HG03571 (cell line): ENCODE measurements around the gene VPS41.
"Not testable (repeated sequence)": the region's sequence is repeated elsewhere in the genome, so short reads cannot be mapped to it uniquely, and the experiment has no call there.

Source experiments
- ATAC-seq: cut with Tn5 transposase; IDR thresholded peaks from one replicate; pipeline ENCODE4 v1.9.1; 2021; ENCODE audit not compliant: unreplicated experiment

VPS41 gene

GRCh38 chr7:38855867-38856266 lies 53.1 kb downstream of the VPS41 start:
- ATAC-seq = no peak

GRCh38 chr7:38855386-38855785 lies 53.6 kb downstream of the VPS41 start:
- ATAC-seq = no peak

GRCh38 chr7:38854947-38855346 lies 54.0 kb downstream of the VPS41 start:
- ATAC-seq = not testable (repeated sequence)

GRCh38 chr7:38851321-38851720 lies 57.7 kb downstream of the VPS41 start:
- ATAC-seq = no peak

- no peak for ATAC-seq
These were observed 62.7 kb downstream of the VPS41 start for GRCh38 chr7:38846280-38846679.

- ATAC-seq = no peak
These were observed 63.9 kb downstream of the VPS41 start for GRCh38 chr7:38844952-38845563.

- no peak for ATAC-seq
These were observed 66.2 kb downstream of the VPS41 start for GRCh38 chr7:38842746-38843145.

GRCh38 chr7:38840736-38841460 lies 68.1 kb downstream of the VPS41 start:
- ATAC-seq = no peak

- no peak for ATAC-seq
These were observed 69.1 kb downstream of the VPS41 start for GRCh38 chr7:38839851-38840250.

- ATAC-seq = no peak
These were observed 70.1 kb downstream of the VPS41 start for GRCh38 chr7:38838725-38839385.

- ATAC-seq = no peak
These were observed 74.6 kb downstream of the VPS41 start for GRCh38 chr7:38834357-38834756.

GRCh38 chr7:38833329-38833728 lies 75.7 kb downstream of the VPS41 start:
- ATAC-seq = no peak

GRCh38 chr7:38831259-38831996 lies 77.6 kb downstream of the VPS41 start:
- ATAC-seq = no peak

GRCh38 chr7:38830826-38831225 lies 78.2 kb downstream of the VPS41 start:
- no peak for ATAC-seq

- no peak for ATAC-seq
These were observed 79.4 kb downstream of the VPS41 start for GRCh38 chr7:38829488-38830165.

- no peak for ATAC-seq
These were observed 81.0 kb downstream of the VPS41 start for GRCh38 chr7:38828026-38828425.

GRCh38 chr7:38825721-38826440 lies 83.1 kb downstream of the VPS41 start:
- ATAC-seq = no peak

- no peak for ATAC-seq
These were observed 84.0 kb downstream of the VPS41 start for GRCh38 chr7:38824948-38825347.

GRCh38 chr7:38822549-38822948 lies 86.4 kb downstream of the VPS41 start:
- no peak for ATAC-seq

GRCh38 chr7:38820571-38820970 lies 88.4 kb downstream of the VPS41 start:
- ATAC-seq = no peak
